ENCODE data around the gene IGSF3.
"Not testable (repeated sequence)": the region's sequence is repeated elsewhere in the genome, so short reads cannot be mapped to it uniquely, and the experiment has no call there.

GRCh38 chr1:116637583-116637982 lies 29.9 kb downstream of the IGSF3 start:
- not testable (repeated sequence) for TF ChIP-seq CTCF (conservative IDR thresholded peaks at IDR 0.05; ENCODE audit: low read depth in 2 of 2); REST (IDR thresholded peaks at IDR 0.05; ENCODE audit: unreplicated experiment); EZH2 (IDR thresholded peaks at IDR 0.05; ENCODE audit: low read depth, unreplicated experiment); POLR2AphosphoS5 (IDR thresholded peaks at IDR 0.05; ENCODE audit: low read depth)
